ENCODE measurements around the gene MAP2K7. TPM values are rescaled to one million over a fixed set of nuclear protein-coding genes. Genes with fewer than 3 reads are reported as not detected.
A peak's percentile ranks its signal among the peaks of the same experiment; 100 is the strongest.

The MAP2K7 gene
- total and polyA plus RNA-seq, 11 donors = 11.6 to 35.5 (median 23.5) TPM

- Histone ChIP-seq H3K27me3 (no peaks in the 10 kb centered on the region), H3K4me3 (peak within 1 kb of the TSS; percentile 52 to 100 (median 86)), H3K4me1 (peaks cover 0 to 25% (median 15%) of the 10 kb centered on the region in 12 donors), H3K9me3 (no peaks in the 10 kb centered on the region), H3K27ac (peak within 1 kb of the TSS; percentile 83 to 99 (median 94)), H3K36me3 (peaks cover 0 to 27% (median 23%) of the 10 kb centered on the region in 9 donors)
- DNase-seq = peak; percentile 99 to 100 (median 100)
- intact Hi-C loops (cut with DNase I) = loop anchor here (1.0 to 10.0 kb wide), 12 partner anchors 40 to 310 kb away; partner anchors contain the start of genes ELAVL1 (in 1 of the 10) and MAP2K7 (in 1 of the 10)
- peak; percentile 98 to 100 (median 99) for ATAC-seq
- peak in 1 of 12 donors; percentile 8 for TF ChIP-seq CTCF (IDR thresholded peaks at IDR 0.05)
- peak in 1 of 2 donors; percentile 85 for TF ChIP-seq POLR2A (IDR thresholded peaks at IDR 0.05)
- WGBS, 4 donors = 0% methylated on average over 41 to 56 of the region's 56 CpGs
Measured at GRCh38 chr19:7943444-7944176, 39.9 kb downstream of the MAP2K7 start, which contains the start of gene TIMM44. Gene TIMM44, minus strand, starts transcription at chr19:7943666. Its CDS starts 15 bp downstream, at chr19:7943651.

GRCh38 chr19:7944177-7944761 is 40.6 kb downstream of the MAP2K7 start:
- TF ChIP-seq POLR2A (IDR thresholded peaks at IDR 0.05) (no peak), CTCF (IDR thresholded peaks at IDR 0.05) (peak; percentile 78 to 95 (median 88))
- ATAC-seq (peak; percentile 45 to 70 (median 65)), DNase-seq (peak; percentile 84 to 92 (median 88))
- Histone ChIP-seq H3K27ac (peak overlapping the region in 11 of 12 donors; percentile 78 to 99 (median 94)), H3K27me3 (no peaks in the 10 kb centered on the region), H3K36me3 (peaks cover 0 to 22% (median 17%) of the 10 kb centered on the region in 9 donors), H3K4me3 (peak overlapping the region; percentile 26 to 100 (median 80)), H3K4me1 (peaks cover 0 to 25% (median 15%) of the 10 kb centered on the region in 12 donors), H3K9me3 (no peaks in the 10 kb centered on the region)
- WGBS, 4 donors = 27 to 32% (median 29%) methylated on average over 17 to 18 of the region's 18 CpGs
- intact Hi-C loops (cut with DNase I) = loop anchor here (1.0 to 10.0 kb wide), 10 partner anchors 57 to 309 kb away; no protein-coding TSS in a partner anchor

GRCh38 chr19:7947939-7948338 is 44.3 kb downstream of the MAP2K7 start:
- H3K36me3 ChIP-seq = no peaks in the 10 kb centered on the region
- ATAC-seq = no peak
- no peak for TF ChIP-seq CTCF (IDR thresholded peaks at IDR 0.05)
- TF ChIP-seq POLR2A (IDR thresholded peaks at IDR 0.05) = no peak
- no peak overlapping the region for H3K4me3 ChIP-seq
- H3K27ac ChIP-seq = no peak overlapping the region
- H3K9me3 ChIP-seq = no peaks in the 10 kb centered on the region
- WGBS, 4 donors = 91 to 100% (median 96%) methylated on average over 4 of the region's 4 CpGs
- H3K27me3 ChIP-seq = no peaks in the 10 kb centered on the region
- DNase-seq = peak in 1 of 5 donors; percentile 20
- intact Hi-C loops (cut with DNase I) = loop anchor here in 5 of 10 donors (5.0 to 10.0 kb wide), 2 partner anchors 207 to 309 kb away; no protein-coding TSS in a partner anchor
- peaks cover 0 to 13% (median 8%) of the 10 kb centered on the region in 12 donors for H3K4me1 ChIP-seq

- H3K36me3 ChIP-seq = peaks cover 0 to 6% (median 0%) of the 10 kb centered on the region in 9 donors
- TF ChIP-seq POLR2A (IDR thresholded peaks at IDR 0.05) (no peak), CTCF (IDR thresholded peaks at IDR 0.05) (no peak)
- H3K27ac ChIP-seq = no peak overlapping the region
- ATAC-seq (no peak), DNase-seq (peak in 1 of 5 donors; percentile 20)
- WGBS, 4 donors = 19 to 26% (median 23%) methylated on average over 3 of the region's 3 CpGs
- H3K9me3 ChIP-seq = no peaks in the 10 kb centered on the region
- H3K4me1 ChIP-seq = peaks cover 0 to 12% (median 5%) of the 10 kb centered on the region in 12 donors
- no peaks in the 10 kb centered on the region for H3K27me3 ChIP-seq
- no peak overlapping the region for H3K4me3 ChIP-seq
- intact Hi-C loops (cut with DNase I) = loop anchor here in 1 of 10 donors (5.0 kb wide), 1 partner anchor 34 kb away; no protein-coding TSS in a partner anchor
Measured at GRCh38 chr19:7953060-7953459, 49.4 kb downstream of the MAP2K7 start.
